Astrocyte of the hippocampus (primary cell): Measurements from ENCODE around the gene IKZF4.
"Not testable (repeated sequence)": the region's sequence is repeated elsewhere in the genome, so short reads cannot be mapped to it uniquely, and the experiment has no call there.

ENCODE experiments used
- DNase-seq: peaks from one replicate; pipeline ENCODE4 v3.0.0; 2011; ENCODE audit warnings: low read depth, low spot score

The IKZF4 gene

DNA sequence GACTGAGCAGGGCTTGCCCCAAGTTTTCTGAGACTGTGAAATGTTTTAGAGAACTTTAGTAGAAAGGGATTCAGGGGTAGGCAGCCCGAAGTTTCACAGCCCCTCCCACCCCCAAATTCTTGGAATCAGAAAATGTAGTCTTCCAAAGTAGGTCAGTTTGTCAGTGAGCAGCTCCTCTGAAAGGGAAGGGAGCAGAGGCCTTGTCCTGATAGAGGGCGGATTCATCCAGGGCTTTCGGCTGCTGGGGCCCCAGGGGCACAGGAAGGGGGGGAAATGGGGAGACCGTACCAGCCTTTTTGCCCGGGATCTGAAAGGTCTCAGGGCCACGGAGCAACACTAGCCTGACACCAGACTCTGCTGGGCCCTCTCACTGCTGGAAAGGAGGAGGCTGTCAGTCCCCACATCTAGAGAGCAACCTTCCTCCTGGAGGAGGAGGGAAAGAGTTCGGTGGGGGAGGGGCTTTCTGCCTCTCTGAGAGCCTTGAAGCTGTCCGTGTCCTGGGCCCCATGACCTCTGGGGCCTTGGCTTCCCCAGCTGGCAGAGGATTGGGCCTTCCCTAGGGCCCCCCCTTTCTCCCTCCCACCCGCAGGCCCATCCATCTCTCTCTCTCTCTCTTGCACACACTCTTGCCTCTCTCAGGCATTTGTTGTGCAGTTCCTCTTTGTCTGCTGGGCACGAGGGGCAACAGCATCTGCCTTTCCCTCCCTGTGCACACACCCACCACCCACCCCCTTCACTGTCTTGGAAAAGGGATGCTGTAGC, at the start of gene IKZF4:
TSS of gene IKZF4 (plus strand) at position 621 of the 762 bp plus-strand sequence. CDS start 451 bp downstream, outside the sequence.
- peak; percentile 57 for DNase-seq

DNA sequence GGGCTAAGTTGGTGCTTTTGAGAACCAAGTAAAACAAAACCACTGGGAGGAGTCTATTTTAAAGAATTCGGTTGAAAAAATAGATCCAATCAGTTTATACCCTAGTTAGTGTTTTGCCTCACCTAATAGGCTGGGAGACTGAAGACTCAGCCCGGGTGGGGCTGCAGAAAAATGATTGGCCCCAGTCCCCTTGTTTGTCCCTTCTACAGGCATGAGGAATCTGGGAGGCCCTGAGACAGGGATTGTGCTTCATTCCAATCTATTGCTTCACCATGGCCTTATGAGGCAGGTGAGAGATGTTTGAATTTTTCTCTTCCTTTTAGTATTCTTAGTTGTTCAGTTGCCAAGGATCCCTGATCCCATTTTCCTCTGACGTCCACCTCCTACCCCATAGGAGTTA, 48.8 kb upstream of the IKZF4 start:
- DNase-seq, result peak; percentile 56

DNA sequence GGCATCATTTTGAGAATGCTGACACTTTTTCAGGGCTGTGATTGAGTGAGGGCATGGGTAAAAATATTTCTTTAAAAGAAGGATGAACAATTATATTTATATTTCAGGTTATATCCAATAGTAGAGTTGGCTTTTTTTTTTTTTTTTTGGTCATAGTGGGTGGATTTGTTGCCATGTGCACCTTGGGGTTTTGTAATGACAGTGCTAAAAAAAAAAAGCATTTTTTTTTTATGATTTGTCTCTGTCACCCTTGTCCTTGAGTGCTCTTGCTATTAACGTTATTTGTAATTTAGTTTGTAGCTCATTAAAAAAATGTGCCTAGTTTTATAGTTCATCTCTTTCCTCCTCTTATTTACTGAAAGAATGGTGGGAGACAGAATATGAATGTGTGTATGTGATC, 48.4 kb upstream of the IKZF4 start:
- DNase-seq, result no peak

DNA sequence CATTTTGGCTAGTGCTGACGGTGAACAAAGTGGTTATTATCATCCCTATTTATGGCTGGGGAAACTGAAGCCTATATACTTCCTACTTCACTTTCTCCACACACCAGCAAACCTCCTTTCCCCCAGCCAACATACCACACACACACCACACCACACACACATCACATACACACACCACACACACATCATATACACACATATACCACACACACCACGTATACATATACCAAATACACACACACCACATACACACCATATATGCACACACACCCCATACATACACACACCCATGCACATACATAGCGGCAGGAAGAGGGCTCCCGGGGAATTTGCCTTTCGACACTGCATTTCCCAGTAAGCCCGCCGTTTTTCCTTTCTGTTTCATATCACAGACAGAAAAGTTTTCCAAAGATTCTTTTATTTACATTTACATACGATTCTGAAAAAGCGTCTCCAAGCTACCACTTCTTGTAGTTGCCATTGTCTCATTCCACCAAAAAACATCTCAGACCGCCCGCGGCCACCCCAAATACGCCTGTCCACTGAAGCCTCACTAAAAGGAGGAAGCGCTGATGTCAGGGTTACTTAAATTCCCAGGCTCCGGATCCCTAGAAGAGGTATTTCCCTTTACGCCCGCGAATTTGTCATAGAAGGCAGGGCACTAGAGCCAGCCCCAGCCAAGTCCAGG, 47.8 kb upstream of the IKZF4 start:
- no peak for DNase-seq

DNA sequence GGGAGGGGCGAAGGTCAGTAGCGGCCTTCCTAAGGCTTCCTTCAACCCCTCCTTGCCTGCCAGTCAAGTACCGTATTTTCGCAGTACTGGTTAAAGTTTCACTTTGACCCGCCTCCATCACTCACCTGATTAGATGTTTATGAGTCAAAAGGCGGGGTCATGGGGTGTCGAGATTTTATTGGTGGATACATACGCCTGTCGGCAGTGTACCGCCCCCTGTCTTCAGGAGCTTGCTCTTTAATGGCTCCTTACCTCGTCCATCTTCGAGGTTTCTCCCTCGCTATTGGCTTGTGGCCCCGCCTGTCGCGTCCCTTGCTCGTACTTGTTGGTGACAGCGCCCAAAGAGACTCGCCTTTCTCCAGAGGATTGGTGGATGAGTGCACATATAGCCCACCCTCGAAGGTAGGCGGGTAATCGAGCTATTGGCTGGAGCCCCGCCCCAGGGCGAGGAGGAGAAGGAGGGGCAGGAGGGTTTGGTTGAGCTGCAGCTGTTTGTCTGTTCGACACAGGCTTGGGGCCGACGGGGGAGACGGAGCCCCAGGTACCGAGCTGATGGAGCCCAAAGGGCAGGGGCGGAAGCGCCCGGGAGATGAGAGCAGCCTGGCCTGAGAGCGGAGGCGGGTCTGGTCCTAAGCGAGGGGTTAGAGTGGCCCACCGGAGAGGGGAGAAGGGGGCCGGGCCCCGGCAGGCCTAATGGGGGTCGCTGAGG, 47.1 kb upstream of the IKZF4 start, which contains the start of gene RAB5B:
TSS of gene RAB5B (plus strand) at position 480 of the 709 bp plus-strand sequence. CDS start 12,883 bp downstream, outside the sequence.
- peak; percentile 100 for DNase-seq

DNA sequence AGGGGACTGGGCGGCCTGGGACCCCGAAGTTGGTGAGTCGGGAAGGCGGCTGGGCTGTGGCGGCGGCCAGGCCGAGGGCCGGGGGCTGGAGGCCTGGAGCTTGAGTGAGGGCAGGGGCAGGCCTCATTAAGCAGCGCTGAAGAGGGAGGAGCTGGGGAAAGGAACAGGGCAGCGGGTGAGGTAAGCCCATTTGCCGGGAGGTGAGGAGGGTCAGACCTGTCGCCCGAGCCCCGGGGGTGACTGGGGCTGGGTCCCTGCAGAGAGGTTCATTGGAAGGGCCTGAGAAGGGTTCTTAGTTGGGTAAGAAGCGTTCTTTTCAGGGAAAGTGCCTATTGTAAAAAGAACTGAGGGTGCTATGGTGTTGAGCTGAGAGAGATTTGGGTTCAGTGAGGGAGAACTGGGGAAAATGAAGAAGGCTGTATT, 46.5 kb upstream of the IKZF4 start:
- DNase-seq, result peak; percentile 75

DNA sequence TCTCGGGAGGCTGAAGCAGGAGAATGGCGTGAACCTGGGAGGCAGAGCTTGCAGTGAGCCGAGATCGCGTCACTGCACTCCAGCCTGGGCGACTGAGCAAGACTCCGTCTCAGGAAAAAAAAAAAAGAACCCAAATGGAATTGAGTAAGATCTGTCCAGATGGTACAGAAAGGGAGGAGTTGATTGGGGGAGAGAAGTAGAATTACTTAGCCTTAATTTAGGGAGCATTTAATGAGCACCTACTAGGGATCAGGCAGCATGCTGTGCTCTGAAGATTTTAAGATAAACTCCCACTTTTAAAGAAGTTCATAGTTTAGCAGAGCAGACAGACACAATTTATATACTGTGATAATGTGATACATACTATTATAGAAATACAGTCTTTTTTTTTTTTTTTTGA, 42.5 kb upstream of the IKZF4 start:
- DNase-seq, result no peak

DNA sequence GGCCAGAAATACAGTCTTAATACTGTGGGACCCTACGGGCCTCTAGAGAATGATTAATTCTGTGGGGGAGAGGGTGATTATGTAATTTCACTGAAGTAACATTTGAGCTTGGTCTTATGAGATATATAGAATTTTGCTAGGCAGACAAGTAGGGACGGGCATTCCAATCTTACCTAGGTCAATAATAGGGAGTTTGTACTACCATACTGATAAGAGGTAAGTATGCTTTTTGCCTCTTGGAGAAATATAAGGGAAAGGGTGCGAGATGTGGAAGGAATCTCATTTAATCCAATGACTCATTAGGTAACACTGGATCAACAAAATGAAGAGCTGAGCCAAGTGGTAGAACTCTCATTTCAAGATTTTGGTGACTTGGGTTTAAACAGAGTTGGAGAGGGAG, 41.8 kb upstream of the IKZF4 start:
- DNase-seq, result no peak

DNA sequence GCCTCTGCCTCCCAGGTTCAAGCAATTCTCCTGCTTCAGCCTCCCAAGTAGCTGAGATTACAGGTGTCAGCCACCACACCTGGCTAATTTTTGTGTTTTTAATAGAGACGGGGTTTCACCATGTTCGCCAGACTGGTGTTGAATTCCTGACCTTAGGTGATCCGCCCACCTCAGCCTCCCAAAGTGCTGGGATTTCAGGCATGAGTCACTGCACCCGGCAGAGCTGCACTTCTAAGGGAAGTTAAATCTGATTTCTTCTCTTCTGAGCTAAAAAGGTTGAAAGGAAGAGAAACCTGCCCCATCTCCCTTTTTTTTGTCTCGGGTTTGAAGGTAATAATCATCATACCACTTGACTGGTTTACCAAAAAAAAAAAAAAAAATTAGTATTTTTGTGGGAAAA, 39.0 kb upstream of the IKZF4 start:
- DNase-seq, result not testable (repeated sequence)

DNA sequence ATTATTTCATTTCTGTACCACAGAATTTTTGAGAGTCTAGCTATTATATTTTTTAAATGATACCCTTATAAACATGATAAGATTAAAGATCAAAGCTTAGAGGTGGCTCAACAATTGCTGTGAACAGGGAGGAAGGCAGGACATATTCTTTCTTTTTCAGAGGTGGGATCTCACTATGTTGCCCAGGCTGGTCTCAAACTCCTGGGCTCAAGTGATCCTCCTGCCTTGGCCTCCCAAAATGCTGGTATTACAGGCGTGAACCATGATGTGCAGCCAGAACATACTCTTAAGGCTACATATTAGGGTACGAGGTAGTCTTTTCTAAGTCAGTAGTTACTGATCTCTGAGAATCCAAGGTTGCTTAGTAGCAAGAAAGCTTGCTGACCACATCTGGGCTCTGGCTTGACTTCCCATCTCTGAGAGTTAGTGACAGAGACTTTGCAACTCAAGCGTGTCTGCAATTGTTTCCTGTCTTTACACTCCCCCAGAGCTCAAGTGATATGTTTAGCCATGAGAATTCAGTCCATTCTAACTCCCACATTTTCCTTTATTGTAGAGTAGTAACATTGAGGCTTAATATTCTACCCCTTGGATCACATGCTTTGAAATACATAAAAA, 38.4 kb upstream of the IKZF4 start:
- no peak for DNase-seq

DNA sequence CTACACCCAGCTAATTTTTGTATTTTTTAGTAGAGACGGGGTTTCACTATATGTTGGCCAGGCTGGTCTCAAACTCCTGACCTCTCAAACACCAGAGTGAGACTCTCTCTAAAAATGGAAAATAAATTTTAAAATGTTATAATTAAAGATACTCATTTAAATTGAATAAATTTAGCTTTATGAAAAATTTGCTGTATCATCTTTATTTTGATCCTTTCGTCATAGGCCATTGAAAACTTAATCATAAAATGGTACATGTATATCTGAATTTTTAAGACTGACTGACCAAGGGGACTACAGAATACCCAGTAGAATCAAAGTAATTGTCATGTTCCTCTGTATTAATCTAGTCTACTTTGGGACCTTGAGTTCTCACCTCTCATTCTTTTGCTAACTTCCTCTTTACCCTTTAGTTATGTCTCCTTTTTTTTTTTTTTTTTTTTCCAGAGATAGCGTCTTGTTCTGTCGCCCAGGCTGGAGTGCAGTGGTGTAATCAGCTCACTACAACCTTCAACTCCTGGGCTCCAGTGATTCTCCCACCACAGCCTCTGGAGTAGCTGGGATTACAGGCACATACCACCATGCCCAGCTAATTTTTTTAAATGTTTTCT, 37.5 kb upstream of the IKZF4 start:
- DNase-seq, result no peak

DNA sequence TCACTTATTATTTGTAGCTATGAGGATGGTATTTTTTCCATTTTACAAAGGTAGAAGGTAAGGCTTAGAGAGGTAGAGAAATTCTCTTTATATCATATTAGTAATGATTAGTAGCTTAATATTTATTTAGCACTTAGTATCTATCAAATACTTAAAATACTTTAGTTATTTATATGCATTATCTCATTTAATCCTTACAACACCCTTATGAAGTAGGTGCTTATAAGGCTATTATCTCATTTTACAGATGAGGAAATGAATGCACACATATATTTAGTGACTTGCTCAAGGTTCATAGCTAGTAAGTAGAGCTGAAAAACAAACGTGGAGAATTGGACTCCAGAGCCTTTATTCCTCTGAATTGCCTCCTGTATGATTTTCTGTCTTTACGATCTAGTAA, 36.0 kb upstream of the IKZF4 start:
- DNase-seq, result no peak

DNA sequence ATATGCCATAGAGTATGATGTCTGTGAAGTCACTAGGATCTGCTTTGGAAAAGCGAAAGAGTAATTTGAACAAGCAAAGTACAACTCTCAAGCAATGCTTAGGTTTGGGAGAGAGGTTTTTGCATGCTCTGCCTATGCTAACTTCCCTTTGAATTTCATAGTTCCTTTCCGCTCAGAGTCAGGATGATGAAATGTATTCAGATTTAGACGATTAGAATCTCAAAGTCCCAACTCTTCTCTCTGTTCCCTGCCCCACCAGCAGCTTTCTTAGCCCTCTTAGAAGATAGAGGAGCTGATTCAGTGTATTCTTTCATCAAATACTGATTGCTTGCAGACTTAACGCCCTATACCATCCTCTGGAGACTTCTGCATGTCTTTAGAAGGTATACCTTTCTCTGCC, 35.5 kb upstream of the IKZF4 start:
- DNase-seq, result no peak

DNA sequence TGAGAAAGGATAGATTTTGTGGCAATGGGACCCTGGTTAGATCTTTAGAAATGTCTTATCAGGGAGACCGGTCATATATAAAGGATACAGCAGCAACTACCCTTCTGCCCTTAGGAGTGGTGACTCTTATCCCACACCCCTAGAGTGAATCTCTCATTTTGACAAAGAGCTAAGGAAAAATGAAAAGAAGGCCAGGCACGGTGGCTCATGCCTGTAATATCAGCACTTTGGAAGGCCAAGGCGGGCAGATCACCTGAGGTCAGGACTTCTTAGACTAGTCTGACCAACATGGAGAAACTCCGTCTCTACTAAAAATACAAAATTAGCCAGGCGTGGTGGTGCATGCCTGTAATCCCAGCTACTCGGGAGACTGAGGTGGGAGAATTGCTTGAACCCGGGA, 34.9 kb upstream of the IKZF4 start:
- DNase-seq, result not testable (repeated sequence)

DNA sequence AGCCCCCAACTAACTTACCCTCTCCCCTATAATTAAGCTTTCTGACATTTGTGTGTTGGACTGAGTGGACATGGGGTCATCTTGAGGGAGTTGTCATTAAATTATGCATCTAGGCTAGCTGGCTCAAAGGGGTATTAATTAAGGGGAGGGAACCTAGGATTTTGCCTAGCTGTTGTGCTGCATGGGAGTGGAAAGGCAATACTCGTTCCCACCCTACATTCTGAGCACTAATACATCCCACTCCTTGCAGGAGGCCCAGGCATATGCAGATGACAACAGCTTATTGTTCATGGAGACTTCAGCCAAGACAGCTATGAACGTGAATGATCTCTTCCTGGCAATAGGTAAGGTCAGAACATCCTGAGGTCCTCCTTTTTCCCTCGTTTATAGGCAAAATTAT, 29.7 kb upstream of the IKZF4 start:
- DNase-seq, result no peak

DNA sequence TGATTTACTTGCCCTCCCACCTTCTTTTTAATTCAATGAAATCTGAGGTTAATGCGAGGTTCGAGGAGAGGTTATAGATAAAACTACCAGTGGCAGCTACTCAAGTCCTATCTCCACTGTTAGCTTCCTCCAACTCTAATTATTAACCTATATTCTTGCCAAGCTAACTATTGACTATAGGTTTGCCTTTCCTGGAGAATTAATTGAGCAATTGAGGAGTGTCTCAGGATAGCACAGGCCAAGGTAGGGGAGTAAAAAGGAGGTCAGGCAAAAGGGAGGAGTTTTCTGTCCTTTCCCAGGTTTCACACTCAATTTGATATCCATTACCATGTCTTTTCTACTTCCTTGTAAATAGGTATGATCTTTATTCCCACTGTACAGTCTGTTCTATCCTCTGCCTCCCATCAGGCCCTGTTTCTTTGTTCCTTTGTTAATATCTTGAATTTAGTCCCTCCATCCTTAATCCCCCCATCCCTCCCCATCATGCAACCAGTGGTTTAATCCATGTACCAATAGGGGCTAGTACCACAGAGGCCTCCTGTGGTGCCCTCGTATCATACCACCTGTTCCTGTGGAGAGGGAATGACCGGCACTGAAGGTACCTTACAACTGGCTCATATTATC, 27.5 kb upstream of the IKZF4 start:
- no peak for DNase-seq

DNA sequence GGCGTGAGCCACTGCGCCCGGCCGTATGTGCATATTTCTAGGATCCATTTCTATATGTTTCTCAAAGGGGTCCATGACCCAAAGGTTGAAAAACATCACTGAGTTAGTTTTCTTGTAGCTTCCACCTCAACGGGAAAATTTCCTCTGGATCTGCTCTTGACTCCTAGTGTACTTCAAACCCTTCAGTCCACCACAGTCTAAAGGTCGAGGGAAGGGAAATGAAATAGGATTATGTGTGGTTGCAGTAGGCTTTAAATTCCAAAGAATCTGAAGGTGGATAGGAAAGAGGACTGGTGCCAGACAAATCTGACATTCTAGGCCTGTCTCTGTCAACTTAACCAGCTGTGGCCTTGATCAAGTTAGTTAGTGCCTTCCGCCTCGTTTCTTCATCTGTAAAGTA, 25.5 kb upstream of the IKZF4 start:
- DNase-seq, result no peak

DNA sequence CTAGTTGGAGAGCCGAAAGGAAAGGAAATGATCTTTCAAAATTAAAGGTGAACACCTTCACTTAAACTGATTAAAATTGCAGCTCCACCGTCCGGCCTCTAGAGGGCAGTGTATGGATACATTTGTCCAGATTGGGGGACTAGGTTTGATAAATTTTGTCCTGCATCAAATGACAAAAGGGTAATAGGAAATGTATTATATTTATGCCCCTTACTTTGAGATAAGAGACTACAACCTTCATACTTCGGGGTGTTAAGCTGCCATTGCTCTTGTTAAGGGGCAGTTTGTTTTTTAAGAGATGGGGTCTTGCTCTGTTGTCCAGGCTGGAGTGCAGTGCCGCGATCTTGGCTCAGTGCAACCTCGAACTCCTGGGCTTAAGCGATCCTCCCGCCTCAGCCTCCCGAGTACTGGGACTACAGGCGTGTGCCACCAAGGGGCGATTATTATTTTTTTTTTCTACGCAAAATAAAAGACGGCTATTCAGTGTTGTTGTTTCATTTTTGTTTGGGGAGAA, 24.6 kb upstream of the IKZF4 start:
- DNase-seq, result peak; percentile 81

DNA sequence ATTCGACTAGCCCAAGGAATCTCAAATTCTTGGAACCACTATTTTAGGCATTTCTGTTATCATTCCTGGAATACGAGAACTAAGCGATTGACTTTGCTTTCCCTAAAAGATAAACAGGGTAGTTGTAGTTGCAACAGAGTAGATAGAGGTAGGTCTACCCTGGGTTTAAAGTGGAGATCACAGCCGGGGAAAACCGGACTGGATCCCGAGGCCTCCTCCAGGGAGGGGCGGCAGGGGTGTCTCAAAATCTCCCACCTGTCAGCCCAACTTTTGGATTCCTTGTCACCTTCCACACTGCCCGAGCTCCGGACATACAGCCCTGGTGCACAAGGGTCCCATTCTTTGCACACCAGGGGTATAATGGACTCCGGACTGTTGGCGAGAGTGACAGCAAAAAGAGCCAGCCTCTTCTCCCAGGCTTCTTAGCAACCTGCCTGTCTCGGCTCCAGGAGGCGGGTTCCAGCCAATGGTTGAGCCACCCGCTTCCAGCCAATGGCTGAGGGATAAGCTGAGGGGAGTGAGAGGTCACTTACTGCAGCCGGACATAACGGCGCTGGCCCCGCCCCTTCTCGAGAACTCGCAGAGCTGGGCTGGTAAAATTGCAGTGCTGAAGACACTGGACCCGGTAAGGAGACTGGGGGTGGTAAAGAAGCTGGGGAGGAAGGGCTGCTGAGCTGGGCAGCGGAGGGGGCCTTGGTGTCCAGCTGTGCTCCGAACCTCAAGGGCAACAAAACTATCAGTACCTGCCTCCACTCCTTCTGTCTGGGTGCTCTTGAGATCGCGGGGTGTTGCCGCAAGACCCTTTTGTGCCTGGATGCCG, 23.9 kb upstream of the IKZF4 start, which contains the start of gene SUOX:
TSS of gene SUOX (plus strand) at position 562 of the 820 bp plus-strand sequence. CDS start 4,946 bp downstream, outside the sequence.
- DNase-seq, result peak; percentile 98

DNA sequence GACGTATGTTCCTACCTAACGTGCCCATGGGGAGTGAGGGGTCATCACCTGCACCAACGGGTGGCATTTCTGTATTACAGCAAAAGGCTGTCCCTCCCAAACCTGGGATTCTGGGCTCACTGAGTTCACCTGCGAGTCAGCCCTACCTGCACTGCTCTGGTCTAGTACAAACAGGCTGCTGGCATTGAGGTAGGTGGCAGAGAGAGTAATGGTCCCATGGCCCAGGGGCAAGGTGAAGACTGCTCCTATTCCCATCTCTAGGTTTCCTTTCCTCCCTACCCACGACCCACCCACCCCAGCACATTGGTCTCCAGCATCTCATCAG, 23.3 kb upstream of the IKZF4 start:
- DNase-seq, result no peak
